ENCODE measurements around the gene ZFP82.
A peak's percentile ranks its signal among the peaks of the same experiment; 100 is the strongest.

Gene ZFP82

GRCh38 chr19:36418287-36419001 is at the start of gene ZFP82:
TSS of gene ZFP82 (minus strand) at chr19:36418644. CDS start at chr19:36409789, 8,855 bp downstream.
- DNase-seq: peak; percentile 72

- no peak for DNase-seq
These were observed 41.6 kb upstream of the ZFP82 start for GRCh38 chr19:36460046-36460445.

DNA sequence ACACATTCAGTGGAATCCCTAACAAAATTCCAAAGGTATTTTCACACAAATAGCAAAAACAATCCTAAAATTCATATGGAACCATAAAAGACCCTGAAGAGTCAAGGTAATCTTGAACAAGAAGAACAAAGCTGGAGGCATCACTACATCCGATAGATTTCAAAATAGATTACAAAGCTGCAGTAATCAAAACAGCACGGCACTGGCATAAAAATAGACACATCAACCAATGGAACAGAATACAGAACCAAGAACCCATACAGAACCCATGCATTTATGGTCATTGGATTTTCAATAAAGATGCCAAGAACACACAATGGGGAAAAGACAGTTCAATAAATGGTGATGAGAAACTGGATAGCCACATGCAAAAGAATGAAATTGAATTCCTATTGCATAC is 38.4 kb upstream of the ZFP82 start:
- DNase-seq: no peak

DNA sequence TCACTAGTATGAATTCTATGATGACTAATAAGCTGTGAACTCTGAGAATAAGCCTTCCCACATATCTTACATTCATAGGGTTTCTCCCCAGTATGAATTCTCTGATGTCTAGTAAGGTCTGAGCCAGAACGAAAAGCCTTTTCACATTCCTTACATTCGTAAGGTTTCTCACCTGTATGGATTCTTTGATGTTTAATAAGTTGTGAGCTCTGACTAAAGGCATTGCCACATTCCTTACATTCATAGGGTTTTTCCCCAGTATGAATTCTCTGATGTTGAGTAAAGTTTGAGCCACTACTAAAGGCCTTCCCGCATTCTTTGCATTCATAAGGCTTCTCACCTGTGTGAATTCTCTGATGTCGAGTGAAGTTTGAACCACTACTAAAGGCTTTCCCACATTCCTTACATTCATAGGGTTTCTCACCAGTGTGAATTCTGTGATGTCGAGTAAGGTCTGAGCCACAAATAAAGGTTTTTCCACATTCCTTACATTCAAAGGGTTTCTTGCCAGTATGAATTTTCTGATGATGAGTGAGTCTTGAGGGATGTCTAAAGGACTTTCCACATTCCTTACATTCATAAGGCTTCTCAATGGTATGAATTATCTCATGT is 30.7 kb upstream of the ZFP82 start:
- DNase-seq: no peak

- no peak for DNase-seq
These were observed 22.9 kb upstream of the ZFP82 start for GRCh38 chr19:36441339-36441738.

GRCh38 chr19:36436531-36436930 is 18.1 kb upstream of the ZFP82 start:
- no peak for DNase-seq

- no peak for DNase-seq
These were observed 5.5 kb upstream of the ZFP82 start for GRCh38 chr19:36423925-36424324.

- DNase-seq: no peak
These were observed 3.5 kb upstream of the ZFP82 start for GRCh38 chr19:36421749-36422481.

- no peak for DNase-seq
These were observed 2.7 kb upstream of the ZFP82 start for GRCh38 chr19:36420961-36421748.

- no peak for DNase-seq
These were observed 625 bp downstream of the ZFP82 start for GRCh38 chr19:36417752-36418286.

GRCh38 chr19:36409841-36410240 is 8.6 kb downstream of the ZFP82 start:
- no peak for DNase-seq

GRCh38 chr19:36408101-36408500 is 10.3 kb downstream of the ZFP82 start:
- DNase-seq: no peak

GRCh38 chr19:36404498-36404897 is 13.9 kb downstream of the ZFP82 start:
- no peak for DNase-seq

DNA sequence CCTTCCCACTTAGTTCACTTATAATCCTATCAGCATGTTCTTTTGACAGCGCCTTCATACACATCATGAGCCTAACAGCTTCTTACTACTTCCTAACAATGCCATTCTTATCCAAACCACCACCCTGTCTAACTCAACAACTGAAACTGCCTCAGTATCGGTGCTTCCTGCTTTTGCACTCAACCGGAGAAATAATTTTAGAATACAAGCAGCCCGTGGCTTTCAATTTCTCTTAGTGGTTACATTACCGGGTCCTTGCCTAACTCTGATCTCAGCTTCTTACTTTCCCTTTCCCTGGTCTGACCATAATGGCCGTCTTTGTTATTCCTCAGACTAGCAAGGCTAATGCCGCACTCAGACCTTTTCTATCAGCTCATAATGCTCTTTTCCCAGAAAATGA is 17.0 kb downstream of the ZFP82 start:
- no peak for DNase-seq

- no peak for DNase-seq
These were observed 19.9 kb downstream of the ZFP82 start for GRCh38 chr19:36398571-36398970.

- DNase-seq: no peak
These were observed 25.3 kb downstream of the ZFP82 start for GRCh38 chr19:36392916-36393673.

- DNase-seq: no peak
These were observed 39.0 kb downstream of the ZFP82 start for GRCh38 chr19:36379510-36379819.

DNA sequence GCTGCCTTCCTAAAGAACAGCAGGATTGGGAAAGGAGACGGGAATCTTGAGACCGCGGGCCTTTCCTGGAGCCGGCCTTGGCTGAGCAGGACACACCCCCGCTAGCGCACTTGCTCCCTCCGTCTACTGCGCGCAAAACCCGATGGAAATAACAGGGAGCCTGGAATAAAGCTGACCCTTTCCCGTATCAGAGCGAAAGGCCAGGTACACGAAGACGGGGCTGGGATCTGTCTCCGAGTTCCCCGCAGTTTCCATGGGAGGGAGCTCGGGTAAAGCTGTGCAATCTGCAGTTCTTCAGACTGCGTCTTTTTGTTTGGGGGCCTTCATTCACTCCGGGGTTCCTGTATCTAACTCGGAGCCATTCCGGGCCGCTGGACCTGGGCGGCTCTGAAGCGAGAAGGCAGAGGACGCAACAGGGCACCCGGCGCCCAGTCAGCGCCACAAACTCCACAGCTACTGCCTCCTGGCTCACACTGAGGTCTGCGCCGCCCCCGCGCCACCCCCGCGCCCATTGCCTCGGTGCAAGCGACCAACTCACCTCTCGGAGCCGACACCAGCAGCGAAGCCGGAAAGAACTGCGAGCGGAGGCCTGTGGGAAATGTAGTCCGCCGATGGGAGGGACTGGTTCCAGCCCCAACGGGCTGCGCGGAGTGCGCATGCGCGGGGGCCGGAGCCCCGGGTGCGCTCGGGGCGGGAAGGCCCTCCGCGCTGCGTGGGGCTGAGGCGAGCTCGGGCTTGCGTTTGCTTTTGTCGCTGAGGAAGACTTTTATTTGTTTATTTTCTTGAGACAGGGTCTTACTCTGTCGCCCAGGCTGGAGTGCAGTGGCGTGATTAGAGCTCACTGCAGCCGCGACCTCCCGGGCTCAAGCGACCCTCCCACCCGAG is 39.6 kb downstream of the ZFP82 start, which contains the start of gene ZFP14:
Gene ZFP14 (minus strand): TSS at position 577 of the 885 bp plus-strand sequence. CDS start 11,309 bp downstream, outside the sequence.
- DNase-seq: peak; percentile 96

- no peak for DNase-seq
These were observed 40.8 kb downstream of the ZFP82 start for GRCh38 chr19:36377541-36378178.

DNA sequence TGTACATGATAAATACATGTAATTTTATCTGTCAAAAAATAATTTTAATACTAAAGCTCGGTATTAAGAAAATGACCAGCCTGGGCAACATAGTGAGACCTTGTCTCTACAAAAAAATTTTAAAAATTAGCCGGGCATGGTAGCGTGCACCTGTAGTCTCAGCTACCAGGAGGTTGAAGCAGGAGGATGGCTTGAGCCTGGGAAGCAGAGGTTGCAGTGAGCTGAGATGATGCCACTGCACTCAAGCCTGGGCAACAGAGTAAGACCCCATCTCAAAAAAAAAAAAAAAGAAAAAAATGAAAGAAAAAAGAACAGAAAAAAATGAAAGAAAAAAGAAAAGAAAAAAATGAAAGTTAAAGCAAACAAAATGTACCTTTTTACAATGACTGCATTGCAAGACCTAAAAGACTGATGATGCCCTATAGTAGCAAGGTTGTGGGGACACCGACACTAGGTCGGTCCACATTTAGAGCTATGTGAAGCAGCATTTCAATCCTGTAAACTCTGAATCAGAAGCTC is 44.7 kb downstream of the ZFP82 start:
- no peak for DNase-seq
